NCI-H748 (cell line): ENCODE results near the gene PTPN23.
"Not testable (repeated sequence)": the region's sequence is repeated elsewhere in the genome, so short reads cannot be mapped to it uniquely, and the experiment has no call there.

Experiments used
- DNase-seq: peaks from one replicate; lab custom pipeline; 2025; ENCODE audit not compliant: unreplicated experiment; lab: John Stamatoyannopoulos, UW

Gene PTPN23

DNA sequence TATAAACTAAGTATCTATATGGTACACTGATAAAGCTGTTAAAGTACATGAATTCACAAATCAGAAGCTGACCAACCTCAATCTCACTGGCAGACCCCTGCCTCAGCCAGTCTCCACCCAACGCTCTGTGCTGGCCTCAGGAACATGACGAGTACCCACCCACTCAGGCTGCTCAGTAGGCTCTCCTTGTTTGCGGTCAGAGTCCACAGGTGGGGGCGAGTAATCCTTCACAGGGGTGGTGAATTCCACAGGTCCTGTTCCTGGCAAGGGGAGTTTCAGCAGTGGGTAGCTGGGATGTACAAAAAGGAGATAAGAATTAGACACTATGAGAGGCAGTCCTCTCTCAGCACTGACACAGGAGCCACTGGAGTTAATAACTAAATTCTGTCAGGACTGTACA is 54.0 kb downstream of the PTPN23 start:
- DNase-seq = no peak

DNA sequence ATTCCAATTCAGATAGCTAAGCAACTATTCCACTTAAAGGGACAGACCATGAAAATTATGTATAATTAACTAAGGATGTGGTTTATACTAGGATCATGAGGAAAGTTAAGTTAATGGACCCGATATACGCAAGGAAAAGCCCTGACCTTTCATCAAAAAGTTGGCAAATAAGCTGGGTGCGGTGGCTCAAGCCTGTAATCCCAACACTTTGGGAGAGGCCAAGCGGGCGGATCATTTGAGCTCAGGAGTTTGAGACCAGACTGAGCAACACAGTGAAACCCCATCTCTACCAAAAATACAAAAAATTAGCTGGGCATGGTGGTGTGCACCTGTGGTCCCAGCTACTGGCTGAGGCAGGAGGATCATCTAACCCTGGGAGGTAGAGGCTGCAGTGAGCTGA is 55.4 kb downstream of the PTPN23 start:
- DNase-seq = no peak

DNA sequence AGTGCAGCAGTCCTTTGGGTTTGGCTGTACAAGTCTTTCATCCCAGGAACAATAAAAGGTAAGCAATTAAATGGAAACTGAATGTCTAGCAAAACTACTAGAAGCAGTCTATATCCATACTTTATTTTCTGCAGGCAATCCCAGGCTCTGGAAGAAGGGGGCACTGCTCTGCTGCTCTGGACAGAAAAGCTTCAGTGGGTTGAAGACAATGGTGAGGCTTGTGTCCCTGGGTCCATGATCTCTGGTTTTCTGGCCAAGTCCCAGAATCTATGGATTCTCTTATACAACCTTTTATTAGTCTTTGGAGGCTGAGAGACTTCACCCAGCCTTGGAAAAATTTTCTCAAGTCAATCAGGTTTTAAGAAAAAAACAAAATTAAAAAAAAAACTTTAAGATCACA is 59.3 kb downstream of the PTPN23 start:
- no peak for DNase-seq

DNA sequence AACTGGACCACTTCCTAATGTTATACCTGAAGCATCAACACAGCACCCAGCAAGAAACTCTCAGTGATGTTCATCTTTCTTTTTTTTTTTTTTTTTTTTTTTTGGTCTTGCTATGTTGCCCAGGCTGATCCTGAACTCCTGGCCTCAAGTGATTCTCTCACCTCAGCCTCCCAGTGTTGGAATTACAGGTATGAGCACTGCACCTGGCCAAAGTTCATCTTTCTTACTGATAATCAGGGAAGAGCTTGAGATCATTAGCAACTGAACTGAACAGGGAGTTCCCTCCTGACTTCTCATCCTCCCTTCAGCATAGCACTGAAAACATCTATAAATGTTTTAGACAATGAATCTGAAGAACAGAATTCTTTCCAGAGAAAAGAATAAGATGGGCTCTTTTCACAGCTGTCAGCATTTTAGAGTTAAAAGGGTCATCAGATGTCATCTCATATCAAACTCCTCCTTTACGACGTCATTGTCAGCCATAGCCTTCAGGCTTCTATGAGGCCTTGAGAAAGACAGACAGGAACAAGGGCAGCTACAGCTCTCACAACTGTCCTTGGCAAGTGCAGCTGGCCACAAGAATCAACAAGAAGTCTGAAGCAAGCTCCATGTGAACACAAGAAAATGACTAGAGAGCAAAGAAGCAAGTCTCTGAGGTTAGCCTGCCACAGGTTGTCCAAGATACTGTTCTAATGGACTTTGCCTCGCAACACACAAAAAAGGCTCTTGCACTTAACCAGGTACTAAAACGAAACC is 61.2 kb downstream of the PTPN23 start:
- no peak for DNase-seq

DNA sequence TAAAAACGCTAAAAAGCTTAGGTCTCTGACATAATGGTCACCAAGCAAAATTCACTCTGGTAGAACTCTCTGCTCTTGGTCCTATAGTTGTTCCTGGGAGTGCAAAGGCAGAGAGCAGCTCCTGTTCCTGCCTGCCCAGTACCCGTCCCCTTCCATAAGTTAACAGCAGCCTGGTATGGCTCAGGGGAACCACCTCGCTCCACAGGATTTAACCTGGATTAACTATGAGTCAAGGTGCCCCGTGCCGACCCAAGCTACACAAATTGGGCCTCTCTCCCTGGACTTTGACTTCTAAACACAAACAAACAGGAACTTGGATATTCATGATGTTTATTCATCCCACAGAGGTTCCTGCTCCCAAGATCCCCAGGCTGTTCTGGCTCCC is 62.8 kb downstream of the PTPN23 start:
- no peak for DNase-seq

DNA sequence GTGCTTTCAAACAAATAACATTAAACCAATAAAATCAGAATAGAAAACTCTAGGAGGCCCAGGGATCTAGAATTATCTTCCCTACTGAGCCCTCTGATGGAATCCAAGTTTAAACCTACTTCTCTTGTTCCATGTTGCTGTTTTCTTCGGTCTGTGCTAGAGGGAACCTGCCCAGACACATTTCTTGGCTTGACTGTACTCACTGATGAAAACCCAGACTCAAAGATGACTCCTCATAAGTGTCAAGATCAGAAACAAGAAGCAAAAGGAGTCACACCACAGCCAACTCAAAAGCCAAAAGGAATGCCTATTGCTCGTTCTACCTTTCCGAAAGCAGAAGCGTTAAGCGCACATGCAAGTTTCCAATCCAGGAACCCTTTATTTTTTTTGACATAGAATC is 63.3 kb downstream of the PTPN23 start:
- DNase-seq = no peak

DNA sequence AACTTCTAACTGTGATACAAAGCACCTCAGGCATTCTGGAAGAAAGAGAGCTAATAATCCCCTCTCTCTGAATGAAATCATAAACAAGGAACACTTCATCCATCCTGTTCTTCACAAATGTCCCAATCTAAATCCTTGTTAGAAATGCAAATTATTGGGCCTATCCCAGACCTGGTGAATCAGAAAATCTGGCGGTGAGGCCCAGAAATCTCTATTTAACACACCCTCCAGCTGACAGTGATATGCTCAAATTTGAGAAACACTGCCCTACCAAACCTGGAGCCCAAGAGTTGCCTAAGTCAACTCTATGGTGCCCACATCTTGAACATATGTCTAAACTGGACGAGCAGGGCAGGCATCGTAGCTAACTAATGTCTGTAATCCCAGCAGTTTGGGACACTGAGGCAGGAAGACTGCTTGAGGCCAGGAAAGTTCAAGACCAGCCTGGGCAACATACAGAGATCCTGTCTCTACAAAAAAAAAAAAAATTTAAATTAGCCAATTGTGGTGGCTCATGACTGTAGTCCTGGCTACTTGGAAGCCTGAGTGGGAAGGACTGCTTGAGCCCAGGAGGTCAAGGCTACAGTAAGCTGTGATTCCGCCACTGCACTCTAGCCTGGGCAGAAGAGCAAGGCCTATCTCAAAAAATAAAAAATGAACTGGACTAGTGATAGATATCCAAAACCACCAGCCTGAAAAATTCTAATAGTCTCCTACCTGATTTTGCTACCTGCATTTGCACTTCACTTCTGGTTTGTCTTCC is 71.8 kb downstream of the PTPN23 start:
- DNase-seq = no peak

DNA sequence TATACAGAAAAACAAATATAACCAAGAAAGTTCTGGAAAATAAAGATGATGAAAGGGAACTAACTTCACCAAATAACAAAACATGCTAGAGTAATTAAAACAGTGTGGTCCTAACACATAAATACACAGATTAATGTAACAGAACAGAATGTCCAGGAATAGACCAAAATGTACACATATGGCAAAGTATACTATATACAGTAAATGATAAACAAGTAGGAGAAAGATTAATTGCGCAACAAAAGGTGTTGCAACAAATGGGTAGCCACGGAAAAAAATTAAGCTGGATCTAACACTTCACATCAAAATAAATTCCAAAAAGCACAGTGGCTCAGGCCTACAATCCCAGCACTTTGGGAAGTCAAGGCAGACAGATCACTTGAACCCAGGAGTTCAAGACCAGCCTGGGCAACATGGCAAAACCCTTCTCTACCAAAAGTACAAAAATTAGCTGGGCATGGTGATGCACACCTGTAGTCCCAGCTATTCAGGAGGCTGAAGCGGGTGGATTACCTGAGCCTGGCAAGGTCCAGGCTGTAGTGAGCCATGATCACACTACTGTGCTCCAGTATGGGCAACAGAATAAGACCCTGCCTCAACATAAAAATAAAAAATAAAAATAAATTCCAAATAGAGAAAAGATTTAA is 75.1 kb downstream of the PTPN23 start:
- no peak for DNase-seq

DNA sequence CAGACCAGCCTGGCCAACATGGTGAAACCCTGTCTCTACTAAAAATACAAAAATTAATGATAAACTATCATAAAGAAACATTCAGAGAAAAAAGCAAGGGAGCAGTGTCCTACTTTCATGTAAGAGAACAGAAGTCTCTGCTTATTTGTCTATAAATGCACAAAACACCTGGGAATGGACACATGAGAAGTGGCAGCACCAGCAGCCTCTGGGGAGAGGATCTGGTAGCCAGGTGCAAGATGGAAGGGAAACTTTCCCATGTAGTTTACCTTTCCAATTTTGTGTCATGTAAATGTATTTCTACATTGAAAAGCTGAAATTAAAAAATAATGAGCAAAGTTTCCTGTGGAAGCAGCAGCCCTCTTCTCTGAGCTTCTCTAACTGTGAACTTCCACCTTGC is 76.2 kb downstream of the PTPN23 start:
- DNase-seq = no peak

DNA sequence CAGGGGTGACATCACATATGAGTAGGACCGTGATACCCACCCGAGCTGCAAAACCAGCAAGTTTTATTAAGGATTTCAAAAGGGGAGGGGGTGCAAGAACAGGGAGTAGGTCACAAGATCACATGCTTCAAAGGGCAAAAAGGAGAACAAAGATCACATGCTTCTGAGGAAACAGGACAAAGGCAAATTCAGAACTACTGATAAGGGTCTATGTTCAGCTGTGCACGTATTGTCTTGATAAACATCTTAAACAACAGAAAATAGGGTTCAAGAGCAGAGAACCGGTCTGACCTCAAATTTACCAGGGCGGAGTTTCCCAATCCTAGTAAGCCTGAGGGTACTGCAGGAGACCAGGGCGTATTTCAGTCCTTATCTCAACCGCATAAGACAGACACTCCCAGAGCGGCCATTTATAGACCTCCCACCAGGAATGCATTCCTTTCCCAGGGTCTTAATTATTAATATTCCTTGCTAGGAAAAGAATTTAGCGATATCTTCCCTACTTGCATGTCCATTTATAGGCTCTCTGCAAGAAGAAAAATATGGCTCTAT is 78.8 kb downstream of the PTPN23 start:
- not testable (repeated sequence) for DNase-seq
